HEK293T (cell line): ENCODE measurements around the gene CFDP1.

Source experiments
- BHLHE40 ChIP-seq: fragments of 450-650 bp; IDR thresholded peaks from 2 replicates; pipeline ENCODE4 v1.6.1; 2016; ENCODE audit warnings: mild to moderate bottlenecking, moderate library complexity, borderline replicate concordance
- CTBP1 ChIP-seq: fragments of 450-650 bp; IDR thresholded peaks from 2 replicates; pipeline ENCODE4 v1.6.1; 2016; ENCODE audit warnings: borderline replicate concordance
- ELF4 ChIP-seq: fragments of 450-650 bp; IDR thresholded peaks from 2 replicates; pipeline ENCODE4 v1.6.1; 2017; ENCODE audit warnings: antibody characterized with exemption
- FOXA1 ChIP-seq: fragments of 450-650 bp; IDR thresholded peaks from 2 replicates; pipeline ENCODE4 v1.6.1; 2016; ENCODE audit warnings: mild to moderate bottlenecking
- FOXK2 ChIP-seq: fragments of 450-650 bp; IDR thresholded peaks from 2 replicates; pipeline ENCODE4 v1.6.1; 2016; ENCODE audit warnings: mild to moderate bottlenecking
- FOXM1 ChIP-seq: fragments of 450-650 bp; IDR thresholded peaks from 2 replicates; pipeline ENCODE4 v1.6.1; 2017; ENCODE audit warnings: mild to moderate bottlenecking, borderline replicate concordance
- HDGF ChIP-seq: fragments of 450-650 bp; IDR thresholded peaks from 2 replicates; pipeline ENCODE4 v1.6.1; 2017; ENCODE audit warnings: antibody characterized with exemption, borderline replicate concordance
- L3MBTL2 ChIP-seq: fragments of 450-650 bp; conservative IDR thresholded peaks from 2 replicates; pipeline ENCODE4 v1.6.1; 2016; ENCODE audit warnings: mild to moderate bottlenecking
- LEF1 ChIP-seq: fragments of 450-650 bp; IDR thresholded peaks from 2 replicates; pipeline ENCODE4 v1.6.1; 2017; ENCODE audit warnings: mild to moderate bottlenecking, borderline replicate concordance
- SP1 ChIP-seq: fragments of 450-650 bp; IDR thresholded peaks from 2 replicates; pipeline ENCODE4 v1.6.1; 2017
- SUZ12 ChIP-seq: fragments of 450-650 bp; IDR thresholded peaks from 2 replicates; pipeline ENCODE4 v1.6.1; 2016; ENCODE audit warnings: mild to moderate bottlenecking
- TARDBP ChIP-seq: fragments of 450-650 bp; IDR thresholded peaks from 2 replicates; pipeline ENCODE4 v1.6.1; 2016

GRCh38 chr16:75445298-75445697, 12.0 kb upstream of the CFDP1 start:
- TF ChIP-seq FOXA1 (no peak), LEF1 (no peak), SUZ12 (no peak), CTBP1 (no peak), FOXM1 (no peak), HDGF (no peak), L3MBTL2 (no peak), ELF4 (no peak), TARDBP (no peak), SP1 (no peak), BHLHE40 (no peak), FOXK2 (no peak)
